Trophoblast cell (in vitro differentiated cells and primary cell): ENCODE data around the gene EYS.

Experiments used
- DNase-seq, 2 donors: peaks; one replicate each; pipeline ENCODE4 v3.0.0-alpha.2; 2016
- H2AFZ ChIP-seq: 2 replicates; pipeline ENCODE4 v1.6.1; 2013; ENCODE audit warnings: low read length, moderate library complexity, mild to moderate bottlenecking; ENCODE audit not compliant: insufficient read depth, poor library complexity
- H2AK5ac ChIP-seq: 2 replicates; pipeline ENCODE4 v1.6.1; 2013; ENCODE audit warnings: mild to moderate bottlenecking, low read length
- H2BK120ac ChIP-seq: 2 replicates; pipeline ENCODE4 v1.6.1; 2013; ENCODE audit warnings: low read length, mild to moderate bottlenecking, moderate library complexity; ENCODE audit not compliant: insufficient read depth, poor library complexity
- H2BK12ac ChIP-seq: 2 replicates; pipeline ENCODE4 v1.6.1; 2013; ENCODE audit warnings: mild to moderate bottlenecking, low read length, moderate library complexity
- H2BK5ac ChIP-seq: 2 replicates; pipeline ENCODE4 v1.6.1; 2013; ENCODE audit warnings: low read length, low read depth, moderate library complexity, mild to moderate bottlenecking; ENCODE audit not compliant: poor library complexity
- H3K14ac ChIP-seq: 2 replicates; pipeline ENCODE4 v1.6.1; 2013; ENCODE audit warnings: mild to moderate bottlenecking, low read length
- H3K18ac ChIP-seq: 2 replicates; pipeline ENCODE4 v1.6.1; 2013; ENCODE audit warnings: mild to moderate bottlenecking, low read length
- H3K23ac ChIP-seq: 2 replicates; pipeline ENCODE4 v1.6.1; 2013; ENCODE audit warnings: low read length
- H3K27ac ChIP-seq: 2 replicates; pipeline ENCODE4 v1.5.1; 2013; ENCODE audit warnings: low read depth, mild to moderate bottlenecking, inconsistent platforms, low read length, moderate library complexity
- H3K27me3 ChIP-seq: 2 replicates; pipeline ENCODE4 v1.6.1; 2013; ENCODE audit warnings: inconsistent platforms, mild to moderate bottlenecking, low read length, moderate library complexity; ENCODE audit not compliant: insufficient read depth
- H3K36me3 ChIP-seq, 2 experiments: 1 replicate in 1 of 2; 2 replicates in 1 of 2; pipeline ENCODE4 v1.6.1; 2013; ENCODE audit warnings: low read length in 2 of 2, mild to moderate bottlenecking in 2 of 2, moderate library complexity in 1 of 2; ENCODE audit not compliant: insufficient read depth in 2 of 2, control insufficient read depth in 1 of 2
- H3K4ac ChIP-seq: 2 replicates; pipeline ENCODE4 v1.6.1; 2013; ENCODE audit warnings: low read depth, mild to moderate bottlenecking, low read length, moderate library complexity
- H3K4me1 ChIP-seq, 2 experiments: 1 replicate in 1 of 2; 2 replicates in 1 of 2; pipeline ENCODE4 v1.6.1; 2013; ENCODE audit warnings: low read length in 2 of 2, mild to moderate bottlenecking in 2 of 2, moderate library complexity in 1 of 2; ENCODE audit not compliant: insufficient read depth in 2 of 2, control insufficient read depth in 1 of 2
- H3K4me2 ChIP-seq: 2 replicates; pipeline ENCODE4 v1.6.1; 2013; ENCODE audit warnings: inconsistent platforms, mild to moderate bottlenecking, low read length, moderate library complexity
- H3K4me3 ChIP-seq: 2 replicates; pipeline ENCODE4 v1.5.1; 2013; ENCODE audit warnings: mild to moderate bottlenecking, low read depth, low read length, inconsistent platforms
- H3K79me1 ChIP-seq: one replicate; pipeline ENCODE4 v1.6.1; 2013; ENCODE audit warnings: low read length
- H3K79me2 ChIP-seq: 2 replicates; pipeline ENCODE4 v1.6.1; 2013; ENCODE audit warnings: low read length, mild to moderate bottlenecking; ENCODE audit not compliant: control insufficient read depth, insufficient read depth, poor library complexity
- H3K9ac ChIP-seq: 2 replicates; pipeline ENCODE4 v1.6.1; 2013; ENCODE audit warnings: mild to moderate bottlenecking, low read length
- H3K9me3 ChIP-seq: 2 replicates; pipeline ENCODE4 v1.6.1; 2013; ENCODE audit warnings: low read depth, mild to moderate bottlenecking, control low read depth, inconsistent platforms, low read length; ENCODE audit not compliant: insufficient read depth
- H4K12ac ChIP-seq: 2 replicates; pipeline ENCODE4 v1.6.1; 2013; ENCODE audit warnings: low read depth, mild to moderate bottlenecking, low read length, moderate library complexity
- H4K8ac ChIP-seq: 2 replicates; pipeline ENCODE4 v1.6.1; 2013; ENCODE audit warnings: low read depth, mild to moderate bottlenecking, low read length, moderate library complexity
- H4K91ac ChIP-seq: one replicate; pipeline ENCODE4 v1.6.1; 2013; ENCODE audit warnings: low read depth, mild to moderate bottlenecking, low read length, moderate library complexity
- WGBS: extraction: QIAGEN DNeasy Blood & Tissue Kit; methylation state at CpG from one replicate; pipeline ENCODE4 v1.1.7; 2013; ENCODE audit warnings: missing lambda C conversion rate; ENCODE audit not compliant: insufficient read length, insufficient coverage; ENCODE audit errors: extremely low coverage; 5-methylcytosine and 5-hydroxymethylcytosine counted together

Gene EYS

GRCh38 chr6:65299236-65299635 is 407.8 kb downstream of the EYS start:
- Histone ChIP-seq H3K79me1 (no peaks in the 10 kb centered on the region), H2BK12ac (no peak overlapping the region), H3K27me3 (no peaks in the 10 kb centered on the region), H4K8ac (no peak overlapping the region), H3K14ac (no peak overlapping the region), H2AFZ (no peak overlapping the region), H2AK5ac (no peak overlapping the region), H2BK5ac (no peak overlapping the region), H4K91ac (no peak overlapping the region), H3K9me3 (no peaks in the 10 kb centered on the region), H3K4me2 (no peak overlapping the region), H4K12ac (no peak overlapping the region), H2BK120ac (no peak overlapping the region), H3K79me2 (no peaks in the 10 kb centered on the region), H3K4me1 (no peaks in the 10 kb centered on the region), H3K4ac (no peak overlapping the region), H3K4me3 (no peak overlapping the region), H3K36me3 (no peaks in the 10 kb centered on the region), H3K27ac (no peak overlapping the region), H3K9ac (no peak overlapping the region), H3K23ac (no peak overlapping the region), H3K18ac (no peak overlapping the region)
- no peak for DNase-seq
- no CpG with 5 or more reads among the region's 2 CpGs for WGBS

GRCh38 chr6:65295812-65296211 is 411.2 kb downstream of the EYS start:
- Histone ChIP-seq H3K23ac (no peak overlapping the region), H4K8ac (no peak overlapping the region), H3K9me3 (no peaks in the 10 kb centered on the region), H2BK12ac (no peak overlapping the region), H4K91ac (no peak overlapping the region), H2AK5ac (no peak overlapping the region), H3K27ac (no peak overlapping the region), H3K4me2 (no peak overlapping the region), H4K12ac (no peak overlapping the region), H3K36me3 (no peaks in the 10 kb centered on the region), H2BK5ac (no peak overlapping the region), H3K79me2 (no peaks in the 10 kb centered on the region), H3K4ac (no peak overlapping the region), H3K79me1 (no peaks in the 10 kb centered on the region), H3K27me3 (no peaks in the 10 kb centered on the region), H3K9ac (no peak overlapping the region), H3K4me1 (no peaks in the 10 kb centered on the region), H3K18ac (no peak overlapping the region), H2AFZ (no peak overlapping the region), H3K4me3 (no peak overlapping the region), H2BK120ac (no peak overlapping the region), H3K14ac (no peak overlapping the region)
- no CpG with 5 or more reads among the region's 4 CpGs for WGBS
- DNase-seq = no peak

DNA sequence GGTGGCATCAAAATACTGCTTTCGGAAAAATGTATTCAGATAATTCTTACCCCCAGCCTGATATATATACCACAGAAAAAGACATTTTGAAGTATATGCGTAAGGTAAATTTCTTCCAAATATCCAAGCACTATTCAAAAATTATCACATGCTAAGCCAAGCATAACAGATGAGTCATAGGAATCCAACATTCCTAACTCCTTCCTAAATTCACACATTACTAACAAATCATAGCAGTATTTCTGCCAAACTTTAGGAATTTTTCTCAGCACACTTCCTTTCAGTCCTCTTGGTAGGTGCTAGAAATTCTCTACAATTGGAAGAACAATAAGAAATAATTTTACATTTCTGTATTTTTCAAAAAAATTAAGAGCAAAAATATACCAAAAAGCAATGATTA is 417.5 kb downstream of the EYS start:
- H3K18ac ChIP-seq = no peak overlapping the region
- H3K9ac ChIP-seq = no peak overlapping the region
- no peak overlapping the region for H4K91ac ChIP-seq
- WGBS = no CpG with 5 or more reads among the region's 2 CpGs
- H4K8ac ChIP-seq = no peak overlapping the region
- DNase-seq = no peak
- no peak overlapping the region for H2BK12ac ChIP-seq
- H3K4me1 ChIP-seq = no peaks in the 10 kb centered on the region
- H3K4me2 ChIP-seq = no peak overlapping the region
- H3K4ac ChIP-seq = no peak overlapping the region
- no peaks in the 10 kb centered on the region for H3K79me1 ChIP-seq
- no peak overlapping the region for H3K23ac ChIP-seq
- no peaks in the 10 kb centered on the region for H3K9me3 ChIP-seq
- no peak overlapping the region for H2AFZ ChIP-seq
- H3K27ac ChIP-seq = no peak overlapping the region
- no peak overlapping the region for H3K4me3 ChIP-seq
- H3K27me3 ChIP-seq = no peaks in the 10 kb centered on the region
- no peak overlapping the region for H3K14ac ChIP-seq
- no peak overlapping the region for H2AK5ac ChIP-seq
- H3K36me3 ChIP-seq = no peaks in the 10 kb centered on the region
- H2BK5ac ChIP-seq = no peak overlapping the region
- H4K12ac ChIP-seq = no peak overlapping the region
- H2BK120ac ChIP-seq = no peak overlapping the region
- no peaks in the 10 kb centered on the region for H3K79me2 ChIP-seq

DNA sequence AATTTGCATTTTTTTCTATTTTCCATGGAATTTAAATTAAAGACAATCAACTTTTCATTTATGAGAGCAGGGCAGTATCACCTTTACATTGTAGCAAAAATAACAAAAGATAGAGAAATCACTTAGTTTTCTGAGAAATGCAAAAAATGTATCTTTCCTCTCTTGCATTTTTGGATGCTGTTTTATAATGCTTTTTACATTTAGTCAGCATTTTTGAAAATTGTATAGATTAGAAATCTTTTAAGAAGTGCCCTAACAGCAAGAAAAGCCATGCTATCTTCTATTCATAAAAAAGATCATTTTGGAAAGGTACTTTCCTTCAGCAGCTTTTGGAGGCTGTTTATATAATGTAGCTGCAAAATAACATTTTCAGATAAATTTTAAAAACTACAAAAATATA is 421.8 kb downstream of the EYS start:
- Histone ChIP-seq H4K8ac (no peak overlapping the region), H3K27ac (no peak overlapping the region), H3K9ac (no peak overlapping the region), H3K79me1 (no peaks in the 10 kb centered on the region), H3K18ac (no peak overlapping the region), H3K9me3 (no peaks in the 10 kb centered on the region), H2BK12ac (no peak overlapping the region), H4K91ac (no peak overlapping the region), H3K4ac (no peak overlapping the region), H2AK5ac (no peak overlapping the region), H4K12ac (no peak overlapping the region), H2BK120ac (no peak overlapping the region), H3K4me3 (no peak overlapping the region), H2AFZ (no peak overlapping the region), H3K4me1 (no peaks in the 10 kb centered on the region), H3K4me2 (no peak overlapping the region), H3K14ac (no peak overlapping the region), H3K23ac (no peak overlapping the region), H3K36me3 (no peaks in the 10 kb centered on the region), H3K79me2 (no peaks in the 10 kb centered on the region), H3K27me3 (no peaks in the 10 kb centered on the region), H2BK5ac (no peak overlapping the region)
- DNase-seq = no peak

- Histone ChIP-seq H3K36me3 (no peaks in the 10 kb centered on the region), H2AK5ac (no peak overlapping the region), H3K27ac (no peak overlapping the region), H2AFZ (no peak overlapping the region), H4K8ac (no peak overlapping the region), H3K4me2 (no peak overlapping the region), H2BK12ac (no peak overlapping the region), H3K9ac (no peak overlapping the region), H3K9me3 (no peaks in the 10 kb centered on the region), H3K18ac (no peak overlapping the region), H3K4ac (no peak overlapping the region), H3K79me2 (no peaks in the 10 kb centered on the region), H3K79me1 (no peaks in the 10 kb centered on the region), H2BK5ac (no peak overlapping the region), H3K14ac (no peak overlapping the region), H3K23ac (no peak overlapping the region), H3K4me1 (no peaks in the 10 kb centered on the region), H4K12ac (no peak overlapping the region), H4K91ac (no peak overlapping the region), H2BK120ac (no peak overlapping the region), H3K27me3 (no peaks in the 10 kb centered on the region), H3K4me3 (no peak overlapping the region)
- no CpG with 5 or more reads among the region's 3 CpGs for WGBS
- DNase-seq = no peak
Measured at GRCh38 chr6:65280060-65280459, 427.0 kb downstream of the EYS start.
